SU-DHL-6 (cell line): Measurements from ENCODE around the gene ZNF343.
A peak's percentile ranks its signal among the peaks of the same experiment; 100 is the strongest.
"Not testable (repeated sequence)": the region's sequence is repeated elsewhere in the genome, so short reads cannot be mapped to it uniquely, and the experiment has no call there.

Experiments used
- H2AFZ ChIP-seq: fragments of 200-600 bp; sonication (generic); 2 replicates; pipeline ENCODE4 v1.6.1; 2014; ENCODE audit warnings: low read depth, mild to moderate bottlenecking, moderate library complexity, mixed read lengths, antibody characterized with exemption, low read length; ENCODE audit not compliant: severe bottlenecking
- H3F3A ChIP-seq: fragments of 200-600 bp; shearing (Covaris generic); 2 replicates; pipeline ENCODE4 v1.6.0; 2016; ENCODE audit warnings: antibody characterized with exemption, mild to moderate bottlenecking; ENCODE audit not compliant: insufficient read depth
- H3K27ac ChIP-seq: fragments of 200-600 bp; sonication (generic); 2 replicates; pipeline ENCODE4 v1.5.1; 2016; ENCODE audit warnings: low read depth, mild to moderate bottlenecking, low read length, moderate library complexity, mixed read lengths
- H3K27me3 ChIP-seq: fragments of 200-600 bp; sonication (generic), shearing (Covaris generic); 2 replicates; pipeline ENCODE4 v1.6.0; 2014; ENCODE audit warnings: mild to moderate bottlenecking, low read length
- H3K36me3 ChIP-seq: fragments of 200-600 bp; sonication (generic); 2 replicates; pipeline ENCODE4 v1.6.1; 2014; ENCODE audit warnings: mild to moderate bottlenecking, low read length, mixed read lengths
- H3K4me2 ChIP-seq: fragments of 300-600, 200-600 bp; shearing (Covaris generic), sonication (generic); 2 replicates; pipeline ENCODE4 v1.6.0; 2014; ENCODE audit warnings: low read length, low read depth, mild to moderate bottlenecking; ENCODE audit not compliant: poor library complexity, severe bottlenecking
- H3K4me3 ChIP-seq: fragments of 200-600 bp; sonication (generic); 2 replicates; pipeline ENCODE4 v1.5.1; 2014; ENCODE audit warnings: antibody characterized with exemption, low read length, mild to moderate bottlenecking, mixed read lengths; ENCODE audit not compliant: insufficient read depth, poor library complexity, severe bottlenecking
- H3K79me2 ChIP-seq: fragments of 200-600 bp; sonication (generic); 2 replicates; pipeline ENCODE4 v1.6.1; 2014; ENCODE audit warnings: mild to moderate bottlenecking, low read length, moderate library complexity; ENCODE audit not compliant: insufficient read depth
- H3K9ac ChIP-seq: fragments of 200-600 bp; sonication (generic); 2 replicates; pipeline ENCODE4 v1.7.0; 2014; ENCODE audit warnings: mild to moderate bottlenecking, low read length
- H3K9me2 ChIP-seq: fragments of 200-600 bp; sonication (generic); replicated peaks from 2 replicates; pipeline ENCODE4 v1.6.1; 2014; ENCODE audit warnings: low read length; ENCODE audit not compliant: insufficient read depth
- H3K9me3 ChIP-seq: fragments of 200-600 bp; sonication (generic); 2 replicates; pipeline ENCODE4 v1.6.1; 2014; ENCODE audit warnings: low read length, mixed read lengths; ENCODE audit not compliant: insufficient read depth
- H4K20me1 ChIP-seq: fragments of 200-600 bp; sonication (generic); 2 replicates; pipeline ENCODE4 v1.6.1; 2014; ENCODE audit warnings: low read depth, mild to moderate bottlenecking, antibody characterized with exemption, low read length, moderate library complexity, mixed read lengths
- CTCF ChIP-seq: fragments of 200-600 bp; sonication (generic); IDR thresholded peaks from one replicate; pipeline ENCODE4 v1.5.1; 2017; ENCODE audit warnings: antibody characterized with exemption, mild to moderate bottlenecking, low read length, moderate library complexity; ENCODE audit not compliant: insufficient read depth, poor library complexity, severe bottlenecking
- EZH2phosphoT487 ChIP-seq: fragments of 200-600 bp; sonication (generic), shearing (Covaris generic); conservative IDR thresholded peaks from 2 replicates; pipeline ENCODE4 v1.6.1; 2018; ENCODE audit warnings: mild to moderate bottlenecking, antibody characterized with exemption, low read length, moderate library complexity, mixed read lengths

Gene ZNF343

DNA sequence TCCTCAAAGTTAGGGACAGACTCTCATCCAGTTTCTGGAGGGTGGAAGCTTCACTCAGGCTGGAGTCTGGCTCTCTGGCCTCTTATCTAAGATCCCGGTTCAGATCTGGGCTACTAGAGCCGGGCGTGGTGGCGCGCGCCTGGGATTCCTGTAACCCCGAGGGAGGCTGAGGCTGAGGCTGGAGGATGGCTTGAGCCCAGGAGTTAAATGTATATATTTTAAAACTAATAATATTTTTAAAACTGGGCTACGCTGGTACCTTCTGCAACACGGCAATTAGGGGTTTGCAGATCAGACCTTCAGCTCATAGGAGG lies 710 bp upstream of the ZNF343 start:
- Histone ChIP-seq H3K9ac (peak overlapping the region; percentile 83), H2AFZ (peak overlapping the region; percentile 91)

GRCh38 chr20:2507875-2508630 lies 662 bp downstream of the ZNF343 start:
- Histone ChIP-seq H3K27ac (peak overlapping the region; percentile 70), H2AFZ (peak overlapping the region; percentile 91), H3F3A (no peaks in the 10 kb centered on the region), H3K9me3 (no peaks in the 10 kb centered on the region), H3K36me3 (no peaks in the 10 kb centered on the region), H3K79me2 (peaks cover 17% of the 10 kb centered on the region), H3K4me2 (peak overlapping the region; percentile 88), H3K27me3 (no peaks in the 10 kb centered on the region), H3K9ac (peak overlapping the region; percentile 83), H4K20me1 (no peaks in the 10 kb centered on the region), H3K9me2 (no peaks in the 10 kb centered on the region), H3K4me3 (peak overlapping the region; percentile 86)
- TF ChIP-seq CTCF = no peak
- TF ChIP-seq EZH2phosphoT487 = no peak

More for the DNA sequence above, 710 bp upstream of the ZNF343 start:
- Histone ChIP-seq H3K27me3 (no peaks in the 10 kb centered on the region), H3K36me3 (no peaks in the 10 kb centered on the region), H3K9me2 (no peaks in the 10 kb centered on the region), H3K79me2 (peaks cover 17% of the 10 kb centered on the region), H3K9me3 (no peaks in the 10 kb centered on the region), H3K4me3 (peak overlapping the region; percentile 86), H3F3A (no peaks in the 10 kb centered on the region), H3K4me2 (peak overlapping the region; percentile 88), H4K20me1 (no peaks in the 10 kb centered on the region), H3K27ac (no peak overlapping the region)
- no peak for TF ChIP-seq CTCF
- TF ChIP-seq EZH2phosphoT487 = no peak

GRCh38 chr20:2507464-2507863 lies 1.3 kb downstream of the ZNF343 start:
- TF ChIP-seq EZH2phosphoT487 = no peak
- H3K27ac ChIP-seq = no peak overlapping the region
- H3F3A ChIP-seq = no peaks in the 10 kb centered on the region
- peak overlapping the region; percentile 86 for H3K4me3 ChIP-seq
- no peaks in the 10 kb centered on the region for H3K36me3 ChIP-seq
- peaks cover 17% of the 10 kb centered on the region for H3K79me2 ChIP-seq
- no peaks in the 10 kb centered on the region for H3K9me2 ChIP-seq
- H3K4me2 ChIP-seq = peak overlapping the region; percentile 88
- H3K9ac ChIP-seq = peak overlapping the region; percentile 83
- no peaks in the 10 kb centered on the region for H3K27me3 ChIP-seq
- H4K20me1 ChIP-seq = no peaks in the 10 kb centered on the region
- H3K9me3 ChIP-seq = no peaks in the 10 kb centered on the region
- no peak overlapping the region for H2AFZ ChIP-seq

DNA sequence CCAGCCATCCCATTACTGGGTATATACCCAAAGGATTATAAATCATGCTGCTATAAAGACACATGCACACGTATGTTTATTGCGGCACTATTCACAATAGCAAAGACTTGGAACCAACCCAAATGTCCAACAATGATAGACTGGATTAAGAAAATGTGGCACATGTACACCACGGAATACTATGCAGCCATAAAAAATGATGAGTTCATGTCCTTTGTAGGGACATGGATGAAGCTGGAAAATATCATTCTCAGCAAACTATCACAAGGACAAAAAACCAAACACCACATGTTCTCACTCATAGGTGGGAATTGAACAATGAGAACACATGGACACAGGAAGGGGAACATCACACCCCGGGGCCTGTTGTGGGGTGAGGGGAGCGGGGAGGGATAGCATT lies 2.3 kb downstream of the ZNF343 start:
- not testable (repeated sequence) for H3K9me2 ChIP-seq, H3K36me3 ChIP-seq, H3K4me3 ChIP-seq, H3K27me3 ChIP-seq, H3F3A ChIP-seq, H2AFZ ChIP-seq, H4K20me1 ChIP-seq, H3K27ac ChIP-seq, H3K4me2 ChIP-seq, H3K9me3 ChIP-seq, H3K9ac ChIP-seq
- peaks cover 17% of the 10 kb centered on the region for H3K79me2 ChIP-seq

- not testable (repeated sequence) for H3K4me3 ChIP-seq, H3F3A ChIP-seq, H4K20me1 ChIP-seq, H2AFZ ChIP-seq, H3K27ac ChIP-seq, H3K36me3 ChIP-seq, H3K4me2 ChIP-seq, H3K9me3 ChIP-seq, H3K27me3 ChIP-seq, H3K9me2 ChIP-seq, H3K9ac ChIP-seq
- H3K79me2 ChIP-seq = peaks cover 17% of the 10 kb centered on the region
These were observed 3.9 kb downstream of the ZNF343 start for GRCh38 chr20:2504803-2505202.

GRCh38 chr20:2502808-2503384 lies 5.8 kb downstream of the ZNF343 start:
- not testable (repeated sequence) for H3K27ac ChIP-seq, H4K20me1 ChIP-seq, H3K9ac ChIP-seq, H2AFZ ChIP-seq, H3K36me3 ChIP-seq, H3K4me3 ChIP-seq, H3K9me3 ChIP-seq, H3K79me2 ChIP-seq, H3K9me2 ChIP-seq, H3F3A ChIP-seq, H3K27me3 ChIP-seq, H3K4me2 ChIP-seq
